Measurements from ENCODE around the gene DIAPH1.
A peak's percentile ranks its signal among the peaks of the same experiment; 100 is the strongest.

DIAPH1 gene

DNA sequence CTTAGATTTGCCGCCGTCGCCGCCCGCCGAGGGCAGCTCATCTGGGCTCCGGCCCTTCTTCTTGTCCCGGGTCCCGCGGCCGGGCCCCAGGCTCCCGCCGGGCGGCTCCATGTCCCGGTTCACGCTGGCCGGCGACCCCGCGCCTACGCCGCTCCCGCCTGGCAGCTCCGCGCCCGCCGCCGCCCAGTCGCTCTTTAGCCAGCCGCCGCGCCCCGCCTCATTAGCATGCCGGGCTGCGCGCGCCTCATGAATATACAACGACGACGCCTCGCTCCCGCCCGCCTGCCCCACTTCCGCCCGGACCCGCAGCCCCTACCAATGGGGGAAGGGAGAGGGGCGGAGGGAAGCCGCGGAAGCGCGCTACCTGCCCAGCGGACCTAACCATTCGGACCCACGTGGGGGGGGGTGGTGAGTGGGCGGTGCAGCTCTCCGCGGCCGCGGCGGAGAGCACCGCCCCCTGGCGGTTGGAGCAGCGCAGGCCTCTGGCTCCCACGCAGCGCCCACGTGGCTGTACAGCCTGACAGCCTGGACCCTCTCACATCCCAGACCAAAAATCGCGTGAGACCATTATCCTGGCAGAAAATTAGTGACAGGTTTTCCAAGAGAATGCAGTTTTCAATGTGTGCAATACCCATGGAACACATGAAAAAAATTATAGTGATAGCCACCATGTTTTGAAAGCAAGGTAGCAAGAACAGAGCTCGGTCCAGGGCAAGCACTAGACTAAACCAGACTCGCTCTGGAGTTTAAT lies at the start of gene DIAPH1:
Gene DIAPH1 (minus strand): TSS at position 197 of the 751 bp plus-strand sequence. CDS start 86 bp downstream, at position 111.
- DNase-seq (ENCODE audit: low read depth), result peak; percentile 97

DNA sequence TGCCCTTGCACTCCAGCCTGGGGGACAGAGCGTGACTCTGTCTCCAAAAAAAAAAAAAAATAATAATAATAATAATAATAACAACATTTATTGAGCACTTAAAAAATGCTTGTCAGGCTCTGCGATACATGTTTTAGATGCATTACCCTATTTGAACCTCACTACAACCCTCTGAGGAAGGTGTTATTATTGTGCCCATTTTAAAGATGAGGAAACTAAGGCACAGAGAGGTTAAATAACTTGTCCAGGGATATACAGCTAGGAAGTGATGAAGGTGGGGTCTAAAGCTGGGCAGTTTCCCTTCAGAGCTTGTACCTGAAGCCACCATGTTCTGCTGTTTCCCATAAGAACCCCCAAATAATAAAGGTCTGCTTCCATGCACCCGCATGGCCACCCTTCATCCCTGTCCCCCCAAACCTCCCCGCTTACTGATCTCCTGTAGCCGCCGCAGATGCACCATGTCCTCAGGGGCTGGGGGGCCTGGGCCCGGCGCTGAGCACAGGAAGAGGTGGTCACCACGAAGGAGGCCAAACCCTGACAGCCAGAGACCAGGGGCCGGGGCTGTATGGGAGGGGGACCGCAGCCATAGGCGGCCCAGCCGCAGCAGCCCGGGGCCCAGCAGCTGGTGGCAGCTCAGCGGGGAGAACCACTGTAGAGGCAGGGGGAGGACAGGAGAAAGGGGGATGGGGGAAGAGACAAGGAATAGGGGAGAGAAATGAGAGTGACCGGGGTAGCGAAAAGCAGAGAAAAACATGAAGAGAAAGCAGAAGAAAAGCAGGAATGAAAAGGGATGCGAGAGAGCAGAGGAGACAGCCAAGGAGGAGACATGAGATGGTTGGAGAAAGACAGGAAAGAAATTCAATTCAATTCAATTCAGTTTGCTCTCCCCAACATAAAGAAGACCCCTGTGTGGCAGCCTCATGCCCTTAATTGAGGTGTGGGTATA lies 47.5 kb upstream of the DIAPH1 start:
- no peak for DNase-seq (ENCODE audit: low read depth)

DNA sequence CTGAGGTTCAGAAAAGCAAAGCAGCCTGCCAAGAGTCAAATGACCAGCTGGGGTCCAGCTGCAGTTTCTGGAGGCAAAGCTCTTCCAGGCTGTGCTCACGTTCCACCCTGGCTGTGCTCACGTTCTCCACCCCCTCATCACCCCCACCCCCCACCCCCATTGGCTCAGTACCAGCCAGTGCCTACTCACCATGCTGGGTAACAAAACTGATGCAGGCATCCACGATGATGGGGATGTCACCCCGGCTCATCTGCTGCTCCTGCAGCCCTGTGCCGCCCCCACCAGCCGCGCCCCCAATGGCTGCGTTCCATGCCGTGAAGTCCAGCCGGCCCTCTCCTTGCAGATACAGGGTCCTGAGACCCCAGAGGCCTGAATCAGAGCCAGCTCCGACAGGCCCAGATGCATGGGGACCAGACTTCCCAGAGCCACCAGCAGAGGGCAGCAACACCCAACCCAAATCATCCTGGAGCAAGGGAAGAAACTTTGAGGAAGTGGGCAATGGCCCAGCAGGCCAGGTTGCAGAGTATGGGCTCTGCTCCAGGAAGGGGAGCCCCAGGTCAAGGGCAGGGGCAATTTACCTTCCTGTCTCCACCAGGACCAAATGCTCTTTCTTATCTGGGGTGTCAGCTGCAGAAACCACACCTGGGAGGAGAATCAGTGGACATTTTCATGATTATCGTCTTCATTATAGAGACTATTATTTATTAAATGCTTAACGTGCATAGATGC lies 46.1 kb upstream of the DIAPH1 start:
- peak; percentile 59 for DNase-seq (ENCODE audit: low read depth)

DNA sequence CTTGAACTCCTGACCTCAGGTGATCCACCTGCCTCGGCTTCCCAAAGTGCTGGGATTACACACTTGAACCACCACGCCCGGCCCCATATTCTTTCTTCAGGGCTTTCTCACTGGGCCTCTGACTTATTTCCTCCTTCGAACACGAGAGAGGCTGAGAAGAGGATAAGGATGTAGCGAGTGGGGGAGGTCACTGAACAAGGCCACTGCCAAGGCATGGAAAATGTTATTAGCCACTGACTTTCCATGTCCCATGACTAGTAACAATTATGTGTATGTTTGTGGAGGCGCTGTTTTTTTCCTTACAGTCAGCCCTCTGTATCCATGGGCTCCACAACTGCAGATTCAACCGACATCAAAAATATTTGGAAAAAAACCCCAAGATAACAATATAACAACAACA lies 44.7 kb upstream of the DIAPH1 start:
- DNase-seq (ENCODE audit: low read depth), result no peak

DNA sequence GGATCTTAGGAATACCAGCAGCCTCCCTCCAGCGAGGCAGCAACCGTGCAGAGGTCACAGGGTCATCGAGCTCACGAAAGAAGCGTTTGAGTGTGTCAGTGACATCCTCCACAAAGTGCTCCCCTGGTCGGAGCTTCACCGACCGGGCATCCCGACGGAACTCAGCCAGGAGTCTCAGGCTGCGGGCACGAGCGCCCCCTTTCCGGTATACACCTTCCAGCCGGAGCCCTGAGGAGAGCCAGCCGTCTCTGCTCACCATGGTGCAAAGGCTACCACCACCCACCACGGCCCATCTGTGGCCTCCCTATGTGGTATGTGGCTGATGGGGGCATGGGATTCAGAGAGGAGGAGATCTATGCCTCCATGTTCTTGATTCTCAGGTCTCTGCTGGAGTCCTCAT lies 43.2 kb upstream of the DIAPH1 start:
- DNase-seq (ENCODE audit: low read depth), result no peak

DNA sequence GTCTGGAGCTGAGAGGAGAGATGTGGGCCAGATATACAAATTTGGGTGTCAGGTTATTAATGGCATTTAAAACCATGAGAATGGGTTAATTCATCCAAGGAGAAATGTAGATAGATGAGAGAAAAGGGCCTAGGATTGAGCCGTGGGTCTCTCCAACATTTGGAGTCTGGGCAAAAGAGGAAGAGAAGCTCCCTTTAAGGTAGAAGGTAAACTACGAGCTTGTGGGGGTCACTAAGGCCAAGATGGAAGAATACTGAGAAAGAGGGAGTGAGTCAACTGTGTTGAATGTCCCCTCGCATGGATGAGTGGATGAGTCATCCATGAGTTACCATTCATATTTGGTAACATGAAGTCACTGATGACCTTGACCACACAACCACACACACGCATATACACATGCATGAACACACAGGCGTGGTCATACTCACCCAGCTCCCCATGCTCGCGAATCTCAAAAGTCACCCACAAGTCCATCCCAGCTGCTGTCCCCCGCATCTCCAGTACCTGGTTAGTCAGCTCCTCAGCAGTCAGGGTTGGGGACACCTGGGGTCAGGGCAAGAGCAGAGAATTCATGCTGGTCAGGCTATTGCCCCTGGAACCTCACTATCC lies 39.2 kb upstream of the DIAPH1 start:
- DNase-seq (ENCODE audit: low read depth), result peak; percentile 98

DNA sequence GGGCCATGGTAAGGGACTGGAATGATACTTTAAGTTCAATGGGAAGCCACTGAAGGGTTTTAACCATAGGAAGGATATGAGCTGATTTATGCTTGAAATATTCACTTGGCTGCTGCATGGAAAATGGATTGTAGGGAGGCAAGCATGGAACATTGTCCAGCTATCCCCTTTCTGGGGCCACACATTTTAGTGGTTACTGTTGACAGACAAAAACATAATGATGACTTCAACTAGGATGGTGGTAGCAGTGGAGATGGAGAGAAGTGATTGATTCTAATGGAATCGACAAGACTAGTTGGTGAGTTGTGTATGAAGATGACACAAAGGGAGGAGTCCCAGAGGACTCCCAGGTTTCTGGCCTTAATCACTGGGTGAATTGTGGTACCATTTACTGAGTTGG lies 38.6 kb upstream of the DIAPH1 start:
- no peak for DNase-seq (ENCODE audit: low read depth)

DNA sequence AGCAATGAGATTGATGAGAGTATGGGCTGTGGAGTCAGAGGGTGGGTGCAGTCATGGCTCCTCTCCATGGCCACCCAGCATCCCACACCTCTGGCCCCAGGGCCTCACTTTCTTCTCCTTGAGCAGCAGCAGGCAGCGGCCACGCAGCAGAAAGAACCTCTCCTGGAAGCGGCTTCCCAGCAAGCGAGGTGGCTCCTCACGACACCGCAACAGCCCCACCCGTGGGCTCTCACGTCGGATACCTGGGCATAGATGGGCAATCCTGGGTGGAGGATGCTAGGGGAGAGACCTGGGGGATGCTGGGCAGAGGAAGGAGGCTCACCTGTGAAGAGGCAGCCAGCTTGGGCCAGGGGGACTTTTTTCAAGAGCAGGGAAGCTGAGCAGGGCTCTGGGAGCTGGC lies 37.6 kb upstream of the DIAPH1 start:
- no peak for DNase-seq (ENCODE audit: low read depth)

DNA sequence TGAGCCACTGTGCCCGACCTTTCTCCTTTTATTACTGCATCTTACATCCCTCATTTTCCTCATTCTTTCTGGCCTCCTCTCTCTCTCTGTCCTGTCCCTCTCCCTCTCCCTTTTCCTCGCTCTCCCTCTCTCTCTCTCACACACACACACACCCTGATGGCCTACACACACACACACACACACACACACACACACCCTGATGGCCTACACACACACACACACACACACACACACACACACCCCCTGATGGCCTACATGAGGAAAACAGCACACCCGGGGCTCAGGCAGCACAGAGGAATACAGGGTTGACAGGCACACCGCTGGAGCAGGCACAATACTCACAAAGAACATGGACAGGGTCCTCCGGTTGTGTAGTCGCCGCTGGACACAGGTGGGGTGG lies 36.2 kb upstream of the DIAPH1 start:
- no peak for DNase-seq (ENCODE audit: low read depth)

DNA sequence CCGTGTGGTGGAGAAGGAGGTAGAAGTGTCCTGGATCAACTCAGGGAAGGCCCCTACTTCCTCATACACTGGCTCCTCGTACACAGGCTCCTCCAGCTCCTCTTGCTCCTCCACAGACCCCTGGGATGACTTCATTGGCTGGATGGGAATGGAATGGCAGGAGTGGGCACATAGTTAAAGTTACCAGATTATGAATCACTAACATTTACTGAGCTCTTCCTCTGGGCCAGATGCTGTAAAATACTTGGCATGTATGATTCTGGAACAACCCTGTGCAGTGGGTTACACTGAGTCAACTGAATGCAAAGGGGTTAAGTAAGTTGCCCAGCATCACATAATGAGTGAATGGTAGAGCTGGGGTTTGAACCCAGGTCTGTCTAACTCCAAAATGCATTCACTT lies 35.5 kb upstream of the DIAPH1 start:
- peak; percentile 88 for DNase-seq (ENCODE audit: low read depth)

DNA sequence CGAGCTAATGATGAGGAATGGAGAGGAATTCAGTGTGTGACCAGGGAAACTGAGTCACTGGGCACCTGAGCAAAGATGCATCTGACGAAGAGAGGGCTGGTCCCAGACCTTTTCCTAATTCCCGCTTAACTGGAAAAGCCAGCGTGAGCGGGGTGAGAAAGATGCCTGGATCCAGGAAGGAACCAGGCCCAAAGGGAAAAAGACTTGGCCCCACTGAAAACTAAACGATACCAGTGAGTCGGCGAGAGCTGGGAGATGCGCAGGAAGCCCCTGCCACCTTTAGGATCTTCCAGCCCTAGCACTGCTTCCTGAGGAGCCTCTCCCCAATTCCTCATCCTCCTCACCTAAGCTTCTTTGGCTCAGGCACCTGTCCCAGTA lies 32.9 kb upstream of the DIAPH1 start:
- no peak for DNase-seq (ENCODE audit: low read depth)

DNA sequence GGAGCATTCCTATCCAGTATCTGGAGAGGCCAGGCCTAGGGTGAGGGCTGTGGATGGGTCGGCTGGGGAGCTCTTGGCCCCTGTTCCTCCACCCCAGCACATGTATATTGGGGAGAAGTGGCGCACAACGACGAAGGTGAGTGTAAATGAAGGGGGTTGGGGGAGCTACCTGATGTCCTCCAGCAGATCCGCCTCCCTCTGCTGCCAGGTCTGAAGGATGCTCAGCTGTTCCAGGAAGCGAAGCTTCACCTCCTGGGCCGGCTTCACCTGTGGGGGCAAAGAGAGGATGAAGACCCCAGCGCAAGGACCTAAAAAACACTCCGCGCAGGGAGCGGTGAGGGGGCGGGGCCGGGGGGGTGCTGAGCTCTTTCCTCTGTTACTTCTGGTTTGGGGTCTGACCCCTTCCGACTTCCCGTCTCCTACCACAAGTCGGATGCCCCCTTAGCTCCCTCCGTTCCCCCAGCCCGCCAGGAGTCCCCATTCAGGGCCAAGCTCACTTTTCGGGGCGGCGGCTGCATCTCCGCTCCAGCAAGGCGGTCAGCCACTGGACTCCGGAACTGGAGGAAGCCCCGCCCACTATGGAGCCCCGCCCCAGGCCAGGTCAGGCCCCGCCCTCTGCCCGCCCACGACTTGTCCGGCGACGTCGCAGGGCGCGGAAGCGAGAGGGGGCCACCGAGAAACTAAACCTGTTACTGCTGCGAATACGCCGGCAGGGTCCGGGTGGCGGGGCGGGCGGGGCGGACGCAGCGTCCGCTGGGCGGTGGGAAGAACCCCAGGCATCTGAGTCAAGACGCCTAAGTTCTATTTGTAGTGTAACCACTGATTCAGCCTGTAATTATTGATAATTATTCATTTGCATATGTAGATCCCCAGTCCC lies 32.3 kb upstream of the DIAPH1 start, which contains the start of gene FCHSD1:
Gene FCHSD1 (minus strand): TSS at position 568 of the 877 bp plus-strand sequence. CDS start 50 bp downstream, at position 518.
- peak; percentile 80 for DNase-seq (ENCODE audit: low read depth)

DNA sequence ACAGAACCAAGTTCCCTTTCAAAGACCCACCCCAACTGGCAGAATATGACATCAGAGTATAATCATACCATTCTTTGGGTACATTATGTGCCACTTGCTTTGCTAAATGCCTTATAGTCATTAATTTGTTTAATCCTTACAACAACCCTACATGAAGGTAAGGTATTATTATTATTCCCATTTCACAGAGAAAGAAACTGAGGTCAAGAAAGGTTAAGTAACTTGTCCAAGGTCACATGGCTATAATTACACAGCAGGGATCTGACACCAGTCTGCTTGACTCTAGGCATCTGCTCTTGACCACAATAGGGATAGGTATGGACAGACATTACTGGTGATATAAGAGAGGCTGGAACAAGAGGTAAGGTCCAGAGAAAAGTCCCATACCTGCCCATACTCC lies 31.2 kb upstream of the DIAPH1 start:
- DNase-seq (ENCODE audit: low read depth), result no peak

DNA sequence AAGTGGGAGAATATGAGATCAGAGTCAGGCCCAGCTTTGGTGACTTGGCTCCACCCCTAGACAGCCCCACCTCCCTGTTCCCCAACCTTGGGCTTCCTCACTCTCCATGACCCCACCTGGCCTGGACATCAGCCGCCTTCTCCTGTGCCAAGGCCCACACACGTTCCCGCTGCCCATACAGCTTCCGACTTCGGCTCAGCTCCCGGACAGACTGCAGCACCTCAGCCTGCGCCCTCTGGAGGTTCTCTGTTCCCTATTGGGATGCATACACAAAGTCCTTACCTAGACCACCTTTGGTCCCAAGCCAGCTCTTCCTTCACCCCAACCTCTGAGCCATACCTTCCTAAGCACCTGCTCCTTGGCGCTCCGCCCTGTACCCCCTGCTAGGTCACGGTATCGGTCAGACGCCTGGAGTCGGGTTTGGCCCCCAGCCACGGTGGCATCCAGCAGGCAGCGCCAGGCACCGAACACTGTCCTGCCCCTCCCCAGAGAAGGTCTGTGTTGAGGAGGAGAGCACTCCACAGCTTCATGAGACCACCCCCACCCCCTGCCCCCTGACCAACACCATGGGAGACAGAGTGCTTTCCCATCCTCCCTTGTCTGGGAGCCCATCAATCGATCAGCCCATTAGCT lies 30.4 kb upstream of the DIAPH1 start:
- no peak for DNase-seq (ENCODE audit: low read depth)

DNA sequence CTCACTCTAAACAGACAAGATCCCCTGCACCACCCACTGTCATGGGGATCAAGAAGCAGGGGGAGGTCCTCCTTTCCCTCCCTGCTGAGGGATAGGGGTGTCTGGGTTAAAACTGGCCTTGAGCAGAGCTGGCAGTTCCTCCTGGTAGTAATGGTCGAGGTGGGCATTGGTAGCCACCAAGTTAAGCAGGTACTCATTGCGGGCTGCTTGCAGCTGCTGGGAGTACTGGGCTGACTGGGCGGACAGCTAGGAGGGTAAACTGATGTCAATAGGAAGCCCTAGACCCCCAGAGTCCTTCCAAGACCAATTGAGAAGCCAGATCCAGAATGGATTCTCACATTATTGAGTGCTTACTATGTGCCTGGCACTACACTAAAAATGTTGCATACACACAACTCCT lies 29.1 kb upstream of the DIAPH1 start:
- DNase-seq (ENCODE audit: low read depth), result no peak

DNA sequence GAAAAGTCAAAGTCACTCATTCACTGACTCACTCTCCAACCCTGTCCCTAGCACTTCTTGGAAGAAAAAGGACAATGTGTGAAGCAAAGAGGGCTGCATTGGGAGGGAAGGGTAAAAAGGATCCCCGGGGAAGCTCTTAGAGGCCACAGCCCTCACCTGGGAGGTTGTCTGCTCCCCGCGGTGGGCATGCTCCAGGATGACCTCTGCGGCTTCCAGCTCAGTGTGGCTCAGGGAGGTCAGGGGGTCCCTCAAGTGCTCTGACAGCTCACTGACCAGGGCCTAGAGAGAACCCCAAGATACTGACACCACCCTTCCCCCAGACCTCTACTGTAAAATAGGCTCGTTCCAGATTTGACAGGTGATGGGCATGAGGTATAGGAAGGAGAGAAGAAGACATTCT lies 28.4 kb upstream of the DIAPH1 start:
- no peak for DNase-seq (ENCODE audit: low read depth)

DNA sequence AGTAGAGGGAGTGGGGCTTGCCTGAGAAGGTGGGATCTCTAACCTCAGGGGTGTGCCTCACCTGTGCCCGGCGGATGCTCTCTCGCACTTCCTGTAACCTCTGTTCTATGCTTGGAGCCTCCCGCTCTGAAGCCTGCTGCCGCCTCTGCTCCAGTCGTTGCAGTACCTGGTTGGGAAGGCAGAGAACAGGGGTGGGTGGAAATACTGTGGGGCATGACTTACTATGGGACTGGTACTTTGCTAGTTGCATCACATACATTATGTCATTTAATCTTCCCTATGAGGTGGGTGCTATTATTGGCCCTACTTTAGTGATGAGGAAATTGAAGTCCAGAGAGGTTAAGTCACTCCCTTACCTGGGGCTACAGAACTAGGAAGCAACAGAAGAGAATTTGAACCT lies 27.2 kb upstream of the DIAPH1 start:
- DNase-seq (ENCODE audit: low read depth), result no peak

DNA sequence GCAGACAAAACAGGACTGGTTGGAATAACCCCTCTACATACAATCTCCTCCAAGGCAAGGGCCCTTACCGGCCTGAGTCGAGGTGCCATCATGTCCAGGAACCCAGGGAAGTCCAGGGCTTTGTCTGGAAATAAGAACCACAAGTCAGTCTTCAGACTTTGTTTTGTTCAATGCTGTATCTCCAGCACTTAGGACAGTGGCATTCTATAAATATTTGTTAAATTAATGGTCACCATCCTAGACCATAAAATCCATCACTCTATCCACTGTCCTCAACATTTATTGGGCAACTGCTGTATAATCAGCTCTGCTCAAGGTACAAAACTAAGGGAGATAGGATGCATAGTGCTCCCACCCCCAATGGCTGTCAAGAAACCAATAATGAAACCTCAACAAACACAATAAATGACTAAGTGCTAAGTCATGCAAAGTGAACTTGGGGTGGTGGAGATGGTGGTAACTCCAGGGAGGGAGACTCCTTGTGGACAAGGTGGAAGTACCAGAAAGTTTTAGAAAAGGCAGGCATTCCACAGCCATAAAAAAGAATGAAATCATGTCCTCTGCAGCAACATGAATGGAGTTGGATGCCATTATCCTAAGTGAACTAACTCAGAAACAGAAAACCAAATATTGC lies 23.0 kb upstream of the DIAPH1 start:
- peak; percentile 84 for DNase-seq (ENCODE audit: low read depth)

DNA sequence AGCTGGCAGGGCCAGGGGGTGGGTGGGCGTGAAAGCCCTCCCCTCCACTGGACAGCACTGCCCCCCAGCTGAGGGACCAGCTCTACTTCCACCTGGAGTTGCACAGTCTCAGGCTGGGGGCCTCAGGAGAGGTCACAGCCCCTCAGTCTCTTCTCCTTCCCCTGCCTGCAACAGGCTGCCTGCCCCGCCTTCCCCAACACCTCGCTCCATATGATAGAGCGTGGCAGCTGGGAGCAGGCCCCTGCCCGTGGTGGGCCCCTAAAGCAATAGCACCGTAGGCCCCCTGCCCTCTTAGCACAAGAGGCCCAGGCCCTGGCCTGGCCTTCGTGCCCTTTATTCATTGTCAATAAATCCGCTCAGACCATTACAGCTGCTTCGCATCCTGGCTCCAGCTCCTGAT lies 21.9 kb upstream of the DIAPH1 start:
- no peak for DNase-seq (ENCODE audit: low read depth)

DNA sequence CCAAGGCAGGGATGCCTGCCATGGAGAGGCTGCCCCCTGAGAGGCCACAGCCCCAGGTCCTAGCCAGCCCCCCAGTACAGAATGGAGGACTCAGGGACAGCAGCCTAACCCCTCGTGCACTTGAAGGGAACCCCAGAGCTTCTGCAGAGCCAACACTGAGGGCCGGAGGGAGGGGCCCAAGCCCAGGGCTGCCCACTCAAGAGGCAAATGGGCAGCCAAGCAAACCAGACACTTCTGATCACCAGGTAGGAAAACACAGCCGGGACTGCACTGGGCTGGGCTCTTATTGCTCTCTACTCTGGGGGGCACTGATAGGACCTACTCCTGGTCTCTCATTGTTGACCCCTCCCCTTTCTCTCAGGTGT lies 21.2 kb upstream of the DIAPH1 start:
- DNase-seq (ENCODE audit: low read depth), result no peak

Measured in iris pigment epithelial cell (primary cell).